H1 (cell line): ENCODE data around the gene RNASE4. TPM values are rescaled to one million over a fixed set of nuclear protein-coding genes. Genes with fewer than 3 reads are reported as not detected.
A peak's percentile ranks its signal among the peaks of the same experiment; 100 is the strongest.

Experiments used
- BACH1 ChIP-seq: IDR thresholded peaks from 2 replicates; pipeline ENCODE4 v1.6.1; 2012; ENCODE audit warnings: low read length, improper control_type of control experiment
- BCL11A ChIP-seq, 2 experiments: IDR thresholded peaks; one replicate each; pipeline ENCODE4 v1.6.1; 2011; ENCODE audit warnings: low read depth in 2 of 2, low read length in 2 of 2, mild to moderate bottlenecking in 2 of 2
- CHD7 ChIP-seq: fragments of 300-600 bp; sonication (generic); IDR thresholded peaks from 2 replicates; pipeline ENCODE4 v1.7.1; 2012; ENCODE audit warnings: low read length, moderate library complexity, mild to moderate bottlenecking, inconsistent platforms; ENCODE audit not compliant: insufficient replicate concordance
- RAD21 ChIP-seq, 2 experiments: IDR thresholded peaks in 1 of 2; conservative IDR thresholded peaks in 1 of 2; 2 replicates each; pipeline ENCODE4 v1.6.1; 2011; ENCODE audit warnings: low read depth in 2 of 2, low read length in 2 of 2, improper control_type of control experiment in 1 of 2, inconsistent platforms in 1 of 2, mild to moderate bottlenecking in 1 of 2, moderate library complexity in 1 of 2
- RXRA ChIP-seq: IDR thresholded peaks from 2 replicates; pipeline ENCODE4 v1.6.1; 2011; ENCODE audit warnings: low read depth, mild to moderate bottlenecking, low read length, moderate library complexity; ENCODE audit not compliant: insufficient read depth
- SP1 ChIP-seq: IDR thresholded peaks from 2 replicates; pipeline ENCODE4 v1.6.1; 2011; ENCODE audit warnings: low read depth, low read length
- polyA plus RNA-seq, 7 experiments: library from polyadenylated mRNA; depleted of rRNA in 3 of 7; stranded (reverse) in 5 of 7; unstranded in 2 of 7; fragments of >200 nt in 5 of 7; fragments of 200-250 nt in 2 of 7; gene quantifications; 1 replicate in 5 of 7; 2 replicates in 1 of 7; 4 replicates in 1 of 7; pipeline versions ENCODE4 v1.2.1 to v1.2.3, GENCODE V29; 2011 to 2013; ENCODE audit warnings: missing spikeins in 2 of 7, mixed read lengths in 2 of 7
- total RNA-seq: library from RNA; stranded (reverse); fragmentation: NEBNext Ultra II Directional; extraction: Animal tissue kit (Norgen Biotek cat#: 25700); gene quantifications from 2 replicates; pipeline ENCODE4 v1.2.1, GENCODE V29; 2021
- TF ChIP-seq, protein P1 (sequence below): IDR thresholded peaks from 2 replicates; pipeline ENCODE4 v1.6.1; 2011; ENCODE audit warnings: low read length, improper control_type of control experiment

Gene RNASE4
- total and polyA plus RNA-seq, 2 of the 8 experiments (the other 6 are each of a cell fraction or from before 2014, with no cell fraction given) = 0.61 to 3.5 TPM

- TF ChIP-seq, protein P1, sequence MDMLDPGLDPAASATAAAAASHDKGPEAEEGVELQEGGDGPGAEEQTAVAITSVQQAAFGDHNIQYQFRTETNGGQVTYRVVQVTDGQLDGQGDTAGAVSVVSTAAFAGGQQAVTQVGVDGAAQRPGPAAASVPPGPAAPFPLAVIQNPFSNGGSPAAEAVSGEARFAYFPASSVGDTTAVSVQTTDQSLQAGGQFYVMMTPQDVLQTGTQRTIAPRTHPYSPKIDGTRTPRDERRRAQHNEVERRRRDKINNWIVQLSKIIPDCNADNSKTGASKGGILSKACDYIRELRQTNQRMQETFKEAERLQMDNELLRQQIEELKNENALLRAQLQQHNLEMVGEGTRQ = no peak
- TF ChIP-seq RAD21 (IDR thresholded peaks at IDR 0.05 in 1 of 2, conservative IDR thresholded peaks at IDR 0.05 in 1 of 2; ENCODE audit: low read depth in 2 of 2, low read length in 2 of 2) (no peak; a peak in 1 of 4 replicates), BACH1 (no peak), BCL11A (IDR thresholded peaks at IDR 0.05; ENCODE audit: low read depth in 2 of 2, low read length in 2 of 2) (no peak), CHD7 (peak; percentile 95), SP1 (no peak), RXRA (no peak)
Observed at GRCh38 chr14:20652996-20653975, 31.1 kb upstream of the RNASE4 start (continued).
